Esophagus squamous epithelium (tissue), 5 donors: ENCODE measurements around the gene ADGRV1. TPM values are rescaled to one million over a fixed set of nuclear protein-coding genes. Genes with fewer than 3 reads are reported as not detected.

Source experiments
- DNase-seq: peaks from one replicate; lab custom pipeline; 2025; lab: John Stamatoyannopoulos, UW
- H3K27ac ChIP-seq, 4 donors: fragments of 200-600 bp; sonication (generic); one replicate each; pipeline ENCODE4 v1.5.1; 2016 to 2019; ENCODE audit warnings: mild to moderate bottlenecking in 1 of 4
- H3K27me3 ChIP-seq, 4 donors: fragments of 200-600 bp; sonication (generic); 1 replicate in 3 of 4; 2 replicates in 1 of 4; pipeline versions ENCODE4 v1.5.1 to v1.6.0; 2017 to 2021; ENCODE audit warnings: antibody characterized with exemption in 1 of 4
- H3K36me3 ChIP-seq, 3 donors: fragments of 200-600 bp; sonication (generic); one replicate each; pipeline ENCODE4 v1.5.1; 2016 to 2019
- H3K4me1 ChIP-seq, 3 donors: fragments of 200-600 bp; sonication (generic); one replicate each; pipeline ENCODE4 v1.5.1; 2017 to 2019
- H3K4me3 ChIP-seq, 4 donors: fragments of 200-600 bp; sonication (generic); 1 replicate in 3 of 4; 2 replicates in 1 of 4; pipeline ENCODE4 v1.5.1; 2016 to 2019; ENCODE audit warnings: mild to moderate bottlenecking in 2 of 4, moderate library complexity in 1 of 4
- H3K9me3 ChIP-seq, 3 donors: fragments of 200-600 bp; sonication (generic); one replicate each; pipeline ENCODE4 v1.5.1; 2016 to 2019
- CTCF ChIP-seq, 6 experiments: fragments of 450-650 bp in 4 of 6; fragments of 200-600 bp in 2 of 6; sonication (generic) in 2 of 6; IDR thresholded peaks; one replicate each; pipeline ENCODE4 v1.5.1; 2016 to 2019; ENCODE audit warnings: antibody characterized with exemption in 6 of 6, mild to moderate bottlenecking in 4 of 6, moderate library complexity in 4 of 6
- POLR2A ChIP-seq, 4 donors: fragments of 450-650 bp; IDR thresholded peaks; one replicate each; pipeline ENCODE4 v1.6.1; 2017; ENCODE audit warnings: antibody characterized with exemption in 4 of 4, mild to moderate bottlenecking in 4 of 4, moderate library complexity in 3 of 4
- WGBS, 2 donors: methylation state at CpG; one replicate each; pipeline ENCODE4 v1.1.5; 2018; 5-methylcytosine and 5-hydroxymethylcytosine counted together
- intact Hi-C: fragments of 100-400 bp; cut with DNase I; formaldehyde crosslinking; loops from one replicate; pipeline ENCODE4 v1.15.0; 2022
- total RNA-seq, 4 donors: library from RNA; depleted of rRNA; stranded (reverse); fragments of >200 nt; gene quantifications; one replicate each; pipeline ENCODE4 v1.1.0, GENCODE V29; 2016
- donor health status: DM: yes; HTN: yes; CAD: no.

Gene ADGRV1
- total RNA-seq, 4 donors from 2014 or later = 1.9 to 14.1 (median 4.0) TPM

- H3K36me3 ChIP-seq = no peaks in the 10 kb centered on the region
- no peak for DNase-seq
- intact Hi-C loops = loop anchor here (10.0 kb wide), 2 partner anchors 55 to 455 kb away; partner anchors contain the start of gene ARRDC3
- WGBS, 2 donors = 55 to 80% methylated on average over 5 of the region's 5 CpGs
- H3K27me3 ChIP-seq = no peaks in the 10 kb centered on the region
- H3K4me1 ChIP-seq = peaks cover 0 to 10% (median 0%) of the 10 kb centered on the region in 3 donors
- no peak overlapping the region for H3K4me3 ChIP-seq
- no peak for TF ChIP-seq POLR2A (IDR thresholded peaks at IDR 0.05)
- no peak for TF ChIP-seq CTCF (IDR thresholded peaks at IDR 0.05)
- no peak overlapping the region for H3K27ac ChIP-seq
- H3K9me3 ChIP-seq = no peaks in the 10 kb centered on the region
Measured at GRCh38 chr5:90930062-90930461, 371.5 kb downstream of the ADGRV1 start.

GRCh38 chr5:90930756-90931431 is 372.3 kb downstream of the ADGRV1 start:
- no peak for DNase-seq
- 72 to 75% methylated on average over 4 of the region's 4 CpGs for WGBS, 2 donors
- Histone ChIP-seq H3K9me3 (no peaks in the 10 kb centered on the region), H3K27ac (no peak overlapping the region), H3K4me1 (peaks cover 0 to 10% (median 0%) of the 10 kb centered on the region in 3 donors), H3K36me3 (no peaks in the 10 kb centered on the region), H3K4me3 (no peak overlapping the region), H3K27me3 (no peaks in the 10 kb centered on the region)
- TF ChIP-seq POLR2A (IDR thresholded peaks at IDR 0.05) (no peak), CTCF (IDR thresholded peaks at IDR 0.05) (no peak)
- intact Hi-C loops = loop anchor here (10.0 kb wide), 2 partner anchors 56 to 454 kb away; partner anchors contain the start of gene ARRDC3

GRCh38 chr5:90932052-90932699 is 373.6 kb downstream of the ADGRV1 start:
- intact Hi-C loops = loop anchor here (10.0 kb wide), 2 partner anchors 57 to 453 kb away; partner anchors contain the start of gene ARRDC3
- TF ChIP-seq POLR2A (IDR thresholded peaks at IDR 0.05) (no peak), CTCF (IDR thresholded peaks at IDR 0.05) (peak; percentile 25 to 79 (median 66))
- Histone ChIP-seq H3K9me3 (no peaks in the 10 kb centered on the region), H3K27me3 (no peaks in the 10 kb centered on the region), H3K4me1 (peaks cover 0 to 10% (median 0%) of the 10 kb centered on the region in 3 donors), H3K27ac (no peak overlapping the region), H3K4me3 (no peak overlapping the region), H3K36me3 (no peaks in the 10 kb centered on the region)
- DNase-seq = no peak
- 3 to 5% methylated on average over 4 of the region's 4 CpGs for WGBS, 2 donors

- intact Hi-C loops = loop anchor here (10.0 kb wide), 2 partner anchors 58 to 452 kb away; partner anchors contain the start of gene ARRDC3
- no peaks in the 10 kb centered on the region for H3K36me3 ChIP-seq
- TF ChIP-seq CTCF (IDR thresholded peaks at IDR 0.05) (no peak), POLR2A (IDR thresholded peaks at IDR 0.05) (no peak)
- DNase-seq = no peak
- no peaks in the 10 kb centered on the region for H3K9me3 ChIP-seq
- no peaks in the 10 kb centered on the region for H3K27me3 ChIP-seq
- H3K27ac ChIP-seq = peak overlapping the region in 1 of 4 donors; percentile 29
- H3K4me3 ChIP-seq = no peak overlapping the region
- H3K4me1 ChIP-seq = peaks cover 0 to 10% (median 0%) of the 10 kb centered on the region in 3 donors
Measured at GRCh38 chr5:90933298-90933697, 374.7 kb downstream of the ADGRV1 start.
